ENCODE results near the gene CHST15. TPM values are rescaled to one million over a fixed set of nuclear protein-coding genes. Genes with fewer than 3 reads are reported as not detected.

Gene CHST15
- total RNA-seq, 1 donor from 2014 or later = 4.5 TPM

- DNase-seq = no peak
- H3K27me3 ChIP-seq (ENCODE audit: low read depth) = peaks cover 62% of the 10 kb centered on the region
- no peak overlapping the region for H3K27ac ChIP-seq (replicated peaks)
- intact Hi-C loops (cut with micrococcal nuclease) = no loop called here
- H3K36me3 ChIP-seq = no peaks in the 10 kb centered on the region
- H3K4me3 ChIP-seq = no peak overlapping the region
- TF ChIP-seq, protein P1, sequence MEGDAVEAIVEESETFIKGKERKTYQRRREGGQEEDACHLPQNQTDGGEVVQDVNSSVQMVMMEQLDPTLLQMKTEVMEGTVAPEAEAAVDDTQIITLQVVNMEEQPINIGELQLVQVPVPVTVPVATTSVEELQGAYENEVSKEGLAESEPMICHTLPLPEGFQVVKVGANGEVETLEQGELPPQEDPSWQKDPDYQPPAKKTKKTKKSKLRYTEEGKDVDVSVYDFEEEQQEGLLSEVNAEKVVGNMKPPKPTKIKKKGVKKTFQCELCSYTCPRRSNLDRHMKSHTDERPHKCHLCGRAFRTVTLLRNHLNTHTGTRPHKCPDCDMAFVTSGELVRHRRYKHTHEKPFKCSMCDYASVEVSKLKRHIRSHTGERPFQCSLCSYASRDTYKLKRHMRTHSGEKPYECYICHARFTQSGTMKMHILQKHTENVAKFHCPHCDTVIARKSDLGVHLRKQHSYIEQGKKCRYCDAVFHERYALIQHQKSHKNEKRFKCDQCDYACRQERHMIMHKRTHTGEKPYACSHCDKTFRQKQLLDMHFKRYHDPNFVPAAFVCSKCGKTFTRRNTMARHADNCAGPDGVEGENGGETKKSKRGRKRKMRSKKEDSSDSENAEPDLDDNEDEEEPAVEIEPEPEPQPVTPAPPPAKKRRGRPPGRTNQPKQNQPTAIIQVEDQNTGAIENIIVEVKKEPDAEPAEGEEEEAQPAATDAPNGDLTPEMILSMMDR (IDR thresholded peaks at IDR 0.05; ENCODE audit: borderline replicate concordance) = no peak
- peaks cover 10% of the 10 kb centered on the region for H3K4me1 ChIP-seq
- H3K9me3 ChIP-seq (replicated peaks) = no peaks in the 10 kb centered on the region
Observed at GRCh38 chr10:124066781-124067714, 26.4 kb downstream of the CHST15 start.

- Histone ChIP-seq H3K27me3 (ENCODE audit: low read depth) (peaks cover 59% of the 10 kb centered on the region), H3K9me3 (replicated peaks) (no peaks in the 10 kb centered on the region), H3K4me1 (peaks cover 10% of the 10 kb centered on the region), H3K27ac (replicated peaks) (no peak overlapping the region), H3K36me3 (no peaks in the 10 kb centered on the region), H3K4me3 (no peak overlapping the region)
- TF ChIP-seq, protein P1 (IDR thresholded peaks at IDR 0.05; ENCODE audit: borderline replicate concordance) = no peak
- intact Hi-C loops (cut with micrococcal nuclease) = no loop called here
- no peak for DNase-seq
Observed at GRCh38 chr10:124066126-124066700, 27.2 kb downstream of the CHST15 start.

DNA sequence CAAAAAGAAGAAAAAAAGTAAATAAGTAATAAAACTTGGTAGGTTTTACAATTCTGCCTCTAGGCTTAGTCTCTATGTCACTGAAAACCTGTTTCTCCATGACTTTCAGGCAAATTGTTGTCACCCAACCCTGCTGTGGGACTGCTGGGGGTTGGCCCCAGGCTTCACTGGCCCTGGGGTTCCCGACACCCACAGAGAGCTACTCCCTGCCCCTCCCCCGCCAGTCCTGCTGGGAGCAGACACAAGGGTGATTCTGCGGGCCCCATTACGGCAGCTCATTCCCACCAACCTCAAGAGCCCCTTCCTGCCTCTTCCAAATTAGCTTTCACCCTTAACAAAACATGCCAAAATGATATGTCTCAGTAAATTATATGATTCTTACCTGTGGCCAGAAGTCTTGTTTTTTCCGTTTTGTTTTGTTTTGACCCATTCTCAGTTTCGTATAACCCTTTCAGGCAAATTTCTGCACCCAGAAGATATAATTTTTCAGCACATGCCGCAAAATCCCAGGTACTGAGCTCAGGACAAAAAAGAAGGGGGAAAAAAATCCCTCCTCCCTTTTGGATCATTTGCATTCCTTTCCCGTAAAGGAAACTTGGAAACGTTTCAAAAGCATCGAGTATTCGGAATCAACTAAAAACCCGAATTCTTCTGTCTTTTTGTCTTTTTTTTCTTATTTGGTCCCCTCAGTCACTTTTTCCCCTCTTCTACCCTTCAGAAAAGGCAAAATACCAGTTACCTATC is 27.8 kb downstream of the CHST15 start:
- DNase-seq = no peak
- TF ChIP-seq, protein P1 (IDR thresholded peaks at IDR 0.05; ENCODE audit: borderline replicate concordance) = no peak
- intact Hi-C loops (cut with micrococcal nuclease) = no loop called here
- Histone ChIP-seq H3K4me1 (peaks cover 10% of the 10 kb centered on the region), H3K9me3 (replicated peaks) (no peaks in the 10 kb centered on the region), H3K36me3 (no peaks in the 10 kb centered on the region), H3K27ac (replicated peaks) (no peak overlapping the region), H3K27me3 (ENCODE audit: low read depth) (peaks cover 59% of the 10 kb centered on the region), H3K4me3 (no peak overlapping the region)

GRCh38 chr10:124064676-124065075 is 28.7 kb downstream of the CHST15 start:
- Histone ChIP-seq H3K4me3 (no peak overlapping the region), H3K4me1 (peaks cover 10% of the 10 kb centered on the region)
- TF ChIP-seq, protein P1 (IDR thresholded peaks at IDR 0.05; ENCODE audit: borderline replicate concordance) = no peak

More at GRCh38 chr10:124064676-124065075, 28.7 kb downstream of the CHST15 start:
- intact Hi-C loops (cut with micrococcal nuclease) = no loop called here
- H3K9me3 ChIP-seq (replicated peaks) = no peaks in the 10 kb centered on the region
- no peak overlapping the region for H3K27ac ChIP-seq (replicated peaks)
- DNase-seq = no peak
- H3K27me3 ChIP-seq (ENCODE audit: low read depth) = peaks cover 59% of the 10 kb centered on the region
- no peaks in the 10 kb centered on the region for H3K36me3 ChIP-seq
